Stimulated activated CD4-positive, alpha-beta T cell treated with anti-CD3 and anti-CD28 coated beads, Interleukin-4, amount 100 ng/mL, for 1 hour (primary cell): ENCODE results near the gene HOXA11.

Source experiments
- DNase-seq: peaks from one replicate; pipeline ENCODE4 v3.0.0-alpha.2; 2020

HOXA11 gene

GRCh38 chr7:27192546-27193334 lies 7.7 kb upstream of the HOXA11 start:
- DNase-seq, result no peak

GRCh38 chr7:27191833-27192545 lies 7.0 kb upstream of the HOXA11 start:
- no peak for DNase-seq

- no peak for DNase-seq
Observed at GRCh38 chr7:27191161-27191731, 6.2 kb upstream of the HOXA11 start.

GRCh38 chr7:27189997-27190748 lies 5.1 kb upstream of the HOXA11 start:
- no peak for DNase-seq

- DNase-seq, result no peak
Observed at GRCh38 chr7:27189295-27189996, 4.4 kb upstream of the HOXA11 start.

- DNase-seq, result no peak
Observed at GRCh38 chr7:27188386-27189294, 3.6 kb upstream of the HOXA11 start.

GRCh38 chr7:27187475-27188385 lies 2.7 kb upstream of the HOXA11 start:
- no peak for DNase-seq

GRCh38 chr7:27186668-27187474 lies 1.8 kb upstream of the HOXA11 start:
- DNase-seq, result no peak

GRCh38 chr7:27185854-27186667 lies 1.0 kb upstream of the HOXA11 start:
- DNase-seq, result no peak

- no peak for DNase-seq
Observed at GRCh38 chr7:27184337-27185012, 557 bp downstream of the HOXA11 start.

- DNase-seq, result no peak
Observed at GRCh38 chr7:27183682-27184336, 1.2 kb downstream of the HOXA11 start.

- no peak for DNase-seq
Observed at GRCh38 chr7:27182861-27183681, 2.0 kb downstream of the HOXA11 start.

GRCh38 chr7:27182285-27182841 lies 2.7 kb downstream of the HOXA11 start:
- no peak for DNase-seq

GRCh38 chr7:27181795-27182275 lies 3.2 kb downstream of the HOXA11 start:
- DNase-seq, result no peak

GRCh38 chr7:27180431-27181420 lies 4.3 kb downstream of the HOXA11 start:
- DNase-seq, result no peak
